ENCODE measurements around the gene KLF13. TPM values are rescaled to one million over a fixed set of nuclear protein-coding genes. Genes with fewer than 3 reads are reported as not detected.
"Not testable (repeated sequence)": the region's sequence is repeated elsewhere in the genome, so short reads cannot be mapped to it uniquely, and the experiment has no call there.

The KLF13 gene
- total RNA-seq, 1 donor from 2014 or later = 62.3 TPM

DNA sequence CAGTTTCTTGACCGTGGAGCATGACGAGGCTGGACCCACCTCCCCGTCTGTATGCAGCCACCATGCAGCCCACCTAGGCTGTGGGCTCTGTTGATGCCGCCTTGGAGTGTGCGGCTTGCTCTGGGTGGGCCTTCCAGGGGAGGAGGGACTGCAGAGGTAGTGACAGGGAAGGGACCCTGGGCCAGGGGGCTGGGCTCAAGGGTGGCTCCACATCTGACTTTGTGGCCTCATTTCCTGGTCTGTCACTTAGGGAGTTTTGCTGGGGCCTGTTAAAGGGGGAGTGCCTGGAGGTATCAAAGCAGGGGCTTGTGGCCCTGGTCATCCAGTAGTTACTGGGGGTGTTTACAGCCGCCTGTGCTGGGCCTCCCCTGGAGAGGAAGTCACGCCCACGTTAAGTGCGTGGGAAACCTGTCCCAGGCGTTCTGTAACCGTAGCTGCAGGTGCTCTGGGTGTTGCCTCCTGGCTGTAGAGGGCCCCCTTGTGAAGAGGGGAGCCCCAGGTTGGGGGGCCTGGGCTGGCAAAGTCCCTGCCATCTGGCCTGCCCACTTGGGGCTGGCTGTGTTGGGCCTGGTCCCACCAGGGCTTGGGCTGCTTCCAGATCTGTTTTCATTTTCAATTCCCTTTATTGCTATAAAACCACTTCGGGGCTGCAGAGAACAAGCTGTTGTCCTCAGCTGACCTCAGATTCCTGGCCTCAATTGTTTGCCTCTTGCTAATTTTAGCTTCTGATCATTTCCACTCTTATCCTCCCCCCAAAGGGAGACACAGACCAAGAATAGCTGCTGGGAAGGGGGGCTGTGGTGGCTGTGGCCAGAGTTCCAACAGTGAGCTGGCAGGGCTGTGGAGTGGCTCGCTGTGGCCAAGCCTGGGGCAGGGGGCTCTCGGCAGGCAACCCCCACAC is 26.5 kb downstream of the KLF13 start:
- Histone ChIP-seq H3K27ac (replicated peaks) (peak overlapping the region; percentile 100), H3K4me1 (peaks cover 100% of the 10 kb centered on the region), H3K4me3 (peak overlapping the region; percentile 56), H3K27me3 (ENCODE audit: low read depth) (no peaks in the 10 kb centered on the region), H3K9me3 (replicated peaks) (no peaks in the 10 kb centered on the region), H3K36me3 (peaks cover 4% of the 10 kb centered on the region)
- DNase-seq = peak; percentile 77
- TF ChIP-seq, protein P1, sequence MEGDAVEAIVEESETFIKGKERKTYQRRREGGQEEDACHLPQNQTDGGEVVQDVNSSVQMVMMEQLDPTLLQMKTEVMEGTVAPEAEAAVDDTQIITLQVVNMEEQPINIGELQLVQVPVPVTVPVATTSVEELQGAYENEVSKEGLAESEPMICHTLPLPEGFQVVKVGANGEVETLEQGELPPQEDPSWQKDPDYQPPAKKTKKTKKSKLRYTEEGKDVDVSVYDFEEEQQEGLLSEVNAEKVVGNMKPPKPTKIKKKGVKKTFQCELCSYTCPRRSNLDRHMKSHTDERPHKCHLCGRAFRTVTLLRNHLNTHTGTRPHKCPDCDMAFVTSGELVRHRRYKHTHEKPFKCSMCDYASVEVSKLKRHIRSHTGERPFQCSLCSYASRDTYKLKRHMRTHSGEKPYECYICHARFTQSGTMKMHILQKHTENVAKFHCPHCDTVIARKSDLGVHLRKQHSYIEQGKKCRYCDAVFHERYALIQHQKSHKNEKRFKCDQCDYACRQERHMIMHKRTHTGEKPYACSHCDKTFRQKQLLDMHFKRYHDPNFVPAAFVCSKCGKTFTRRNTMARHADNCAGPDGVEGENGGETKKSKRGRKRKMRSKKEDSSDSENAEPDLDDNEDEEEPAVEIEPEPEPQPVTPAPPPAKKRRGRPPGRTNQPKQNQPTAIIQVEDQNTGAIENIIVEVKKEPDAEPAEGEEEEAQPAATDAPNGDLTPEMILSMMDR (IDR thresholded peaks at IDR 0.05; ENCODE audit: borderline replicate concordance) = no peak
- intact Hi-C loops (cut with micrococcal nuclease) = no loop called here

DNA sequence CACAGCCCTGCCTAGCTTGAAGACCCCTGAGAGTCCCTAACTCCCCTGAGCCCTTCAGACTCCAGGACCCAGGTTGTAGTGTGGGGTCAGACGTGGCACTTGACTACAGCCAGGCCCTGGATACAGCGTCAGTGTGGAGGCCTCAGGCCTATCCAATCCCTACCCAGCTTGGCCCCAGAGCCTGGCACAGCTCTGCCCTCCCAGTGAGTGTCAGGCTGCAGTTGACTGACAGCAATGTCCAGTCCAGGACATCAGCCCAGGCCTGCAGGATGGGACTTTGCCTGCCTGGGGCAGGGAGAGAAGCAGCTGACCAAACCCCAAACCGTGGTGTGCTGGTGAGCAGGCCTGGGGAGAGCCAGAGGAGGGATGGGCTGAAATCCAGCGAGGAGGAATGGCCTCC is 27.3 kb downstream of the KLF13 start:
- Histone ChIP-seq H3K4me1 (peaks cover 100% of the 10 kb centered on the region), H3K4me3 (peak overlapping the region; percentile 56), H3K27me3 (ENCODE audit: low read depth) (no peaks in the 10 kb centered on the region), H3K27ac (replicated peaks) (peak overlapping the region; percentile 100), H3K9me3 (replicated peaks) (no peaks in the 10 kb centered on the region), H3K36me3 (no peaks in the 10 kb centered on the region)
- TF ChIP-seq, protein P1 (IDR thresholded peaks at IDR 0.05; ENCODE audit: borderline replicate concordance) = no peak
- DNase-seq = peak; percentile 75
- intact Hi-C loops (cut with micrococcal nuclease) = no loop called here

DNA sequence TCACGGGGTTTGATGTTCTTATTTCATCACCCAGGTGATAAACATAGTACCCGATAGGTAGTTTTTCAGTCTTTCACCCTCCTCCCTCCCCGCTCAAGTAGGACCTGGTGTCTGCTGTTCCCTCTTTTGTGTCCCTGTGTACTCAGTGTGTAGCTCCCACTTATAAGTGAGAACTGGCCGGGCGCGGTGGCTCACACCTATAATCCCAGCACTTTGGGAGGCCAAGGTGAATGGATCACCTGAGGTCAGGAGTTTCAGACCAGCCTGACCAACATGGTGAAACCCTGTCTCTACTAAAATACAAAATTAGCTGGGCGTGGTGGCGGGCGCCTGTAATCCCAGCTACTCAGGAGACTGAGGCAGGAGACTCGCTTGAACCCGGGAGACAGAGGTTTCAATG is 29.5 kb downstream of the KLF13 start:
- intact Hi-C loops (cut with micrococcal nuclease); H3K27me3 ChIP-seq (ENCODE audit: low read depth); H3K9me3 ChIP-seq (replicated peaks); H3K4me3 ChIP-seq; H3K36me3 ChIP-seq: not testable (repeated sequence)
- DNase-seq = peak; percentile 8
- Histone ChIP-seq H3K27ac (replicated peaks) (peak overlapping the region; percentile 100), H3K4me1 (peaks cover 100% of the 10 kb centered on the region)

DNA sequence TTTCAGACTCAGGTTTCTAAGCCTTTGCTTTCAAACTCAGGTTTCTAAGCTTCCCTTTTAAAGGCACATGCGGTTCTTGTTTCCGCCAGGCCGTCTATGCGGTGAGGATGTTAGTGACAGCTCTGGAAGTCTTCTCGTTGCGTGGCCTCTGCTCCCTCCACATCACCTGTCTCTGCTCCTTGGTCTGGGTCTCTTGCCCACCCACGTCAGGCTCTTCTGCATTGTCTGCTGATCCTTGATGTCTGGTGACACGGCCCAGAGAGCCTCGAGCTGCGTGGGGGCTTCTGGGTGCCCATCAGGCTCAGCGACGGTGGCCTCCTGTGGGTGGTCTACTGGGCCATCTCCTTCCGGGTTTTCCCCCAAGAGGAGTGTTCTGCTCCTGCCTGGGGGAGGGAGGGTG is 30.5 kb downstream of the KLF13 start:
- Histone ChIP-seq H3K4me3 (no peak overlapping the region), H3K27me3 (ENCODE audit: low read depth) (no peaks in the 10 kb centered on the region), H3K9me3 (replicated peaks) (no peaks in the 10 kb centered on the region), H3K4me1 (peaks cover 100% of the 10 kb centered on the region), H3K36me3 (no peaks in the 10 kb centered on the region), H3K27ac (replicated peaks) (peak overlapping the region; percentile 100)
- TF ChIP-seq, protein P1 (IDR thresholded peaks at IDR 0.05; ENCODE audit: borderline replicate concordance) = no peak
- DNase-seq = no peak
- intact Hi-C loops (cut with micrococcal nuclease) = no loop called here

DNA sequence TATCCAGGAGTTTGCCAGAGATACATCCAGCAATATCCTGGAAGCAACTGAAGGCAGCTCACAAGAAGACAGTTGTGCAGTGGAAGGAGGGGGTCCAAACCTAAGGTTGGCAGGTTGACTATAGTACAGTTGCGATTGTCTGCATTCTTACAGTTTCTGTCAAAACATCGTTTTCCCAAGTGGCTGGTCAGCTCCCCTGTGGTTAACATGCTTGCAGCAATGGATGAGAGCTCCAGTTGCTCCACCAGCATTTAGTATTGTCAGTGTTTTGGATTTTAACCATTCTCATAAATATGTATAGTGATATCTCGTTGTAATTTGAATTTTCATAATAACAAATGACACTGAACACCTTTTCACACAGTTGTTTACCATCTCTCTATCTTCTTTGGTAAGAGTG is 31.5 kb downstream of the KLF13 start:
- Histone ChIP-seq H3K4me1 (peaks cover 100% of the 10 kb centered on the region), H3K9me3 (replicated peaks) (no peaks in the 10 kb centered on the region), H3K36me3 (no peaks in the 10 kb centered on the region), H3K4me3 (no peak overlapping the region), H3K27ac (replicated peaks) (peak overlapping the region; percentile 100), H3K27me3 (ENCODE audit: low read depth) (no peaks in the 10 kb centered on the region)
- intact Hi-C loops (cut with micrococcal nuclease) = no loop called here
- DNase-seq = no peak
- TF ChIP-seq, protein P1 (IDR thresholded peaks at IDR 0.05; ENCODE audit: borderline replicate concordance) = no peak
